Midbrain (tissue), 1 donor: ENCODE results near the gene BAD.

Source experiments
- DNase-seq: peaks from one replicate; lab custom pipeline; 2025; lab: John Stamatoyannopoulos, UW

The BAD gene

DNA sequence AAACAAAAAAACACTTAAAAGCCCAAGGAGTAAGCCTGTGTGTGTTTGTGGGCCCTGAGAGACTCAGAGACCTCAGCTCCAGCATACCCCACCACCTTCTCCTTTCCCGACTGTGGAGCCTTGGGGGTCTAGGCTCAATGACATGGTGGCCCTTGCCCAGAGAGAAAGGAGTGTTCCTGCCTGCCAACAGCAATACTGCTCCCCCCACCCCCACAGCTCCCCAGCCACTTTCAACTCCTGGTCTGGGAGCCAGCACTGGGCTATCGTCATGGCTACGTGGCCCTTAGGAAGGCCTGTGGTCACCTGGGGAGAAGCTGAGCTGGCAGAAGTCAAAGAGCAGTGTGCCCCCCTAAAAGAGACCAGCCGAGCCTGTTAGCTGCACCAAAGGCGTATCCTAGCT is 40.4 kb downstream of the BAD start:
- DNase-seq = no peak

GRCh38 chr11:64243236-64243854 is 41.1 kb downstream of the BAD start:
- no peak for DNase-seq

DNA sequence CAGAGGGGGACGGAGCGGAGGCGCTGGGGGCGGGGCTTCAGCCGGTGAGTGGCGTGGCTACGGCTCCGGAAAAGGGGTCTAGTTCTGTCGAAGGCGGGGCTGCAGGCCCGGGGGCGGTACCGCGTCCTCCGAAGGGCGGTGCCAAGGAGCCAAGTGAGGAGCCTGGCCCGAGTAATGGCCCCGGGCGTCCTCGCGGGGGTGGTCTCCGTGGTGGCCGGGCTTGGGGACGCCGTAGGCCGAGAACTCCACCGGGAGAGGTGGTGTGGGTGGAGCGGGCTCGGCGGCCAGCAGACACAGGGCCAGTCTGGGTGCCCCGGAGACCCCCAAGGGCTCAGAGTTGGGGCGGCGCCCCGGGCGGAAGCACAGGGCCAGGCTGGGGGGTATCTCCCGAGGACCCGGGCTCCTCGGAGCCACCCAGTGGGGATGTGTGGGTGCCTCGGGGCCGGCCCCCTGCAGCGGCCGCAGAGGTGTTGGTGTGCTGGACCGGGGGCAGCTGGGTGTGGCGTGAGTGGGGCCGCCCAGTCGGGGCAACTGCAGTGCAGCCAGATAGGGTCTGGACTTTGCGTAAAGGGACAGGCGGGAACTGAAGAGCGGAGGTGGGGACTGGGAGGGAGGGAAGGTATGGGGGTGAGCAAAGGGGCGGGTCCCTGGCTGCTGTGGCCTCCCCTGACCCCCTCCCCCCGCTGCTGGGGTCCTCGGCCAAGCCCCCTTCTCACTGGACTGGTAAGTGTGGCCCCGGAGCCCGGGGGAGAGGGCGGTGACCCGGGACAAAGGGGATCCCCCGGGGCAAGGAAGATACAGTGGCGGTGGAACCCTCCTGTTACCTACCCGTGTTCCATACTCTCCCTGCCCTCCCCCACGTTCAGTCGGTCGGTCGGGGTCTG is 42.7 kb downstream of the BAD start:
- no peak for DNase-seq

DNA sequence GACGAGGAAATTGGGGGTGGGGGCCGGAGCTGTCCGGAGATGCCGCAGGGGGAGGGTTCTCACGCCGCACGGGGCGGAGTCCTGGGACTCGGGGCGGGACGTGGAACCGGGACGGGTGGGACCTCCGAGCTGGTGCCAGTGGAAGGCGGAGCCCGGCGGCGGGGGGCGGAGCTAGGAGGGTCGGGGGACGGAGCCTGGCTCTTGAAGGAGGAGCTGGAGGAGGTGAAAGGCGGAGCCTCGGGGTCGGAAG is 43.3 kb downstream of the BAD start:
- peak; percentile 99 for DNase-seq

GRCh38 chr11:64240435-64241240 is 43.8 kb downstream of the BAD start, which contains the start of gene FKBP2:
FKBP2 (plus strand) TSS chr11:64241095; CDS start chr11:64242388, 1,293 bp downstream.
- peak; percentile 96 for DNase-seq

DNA sequence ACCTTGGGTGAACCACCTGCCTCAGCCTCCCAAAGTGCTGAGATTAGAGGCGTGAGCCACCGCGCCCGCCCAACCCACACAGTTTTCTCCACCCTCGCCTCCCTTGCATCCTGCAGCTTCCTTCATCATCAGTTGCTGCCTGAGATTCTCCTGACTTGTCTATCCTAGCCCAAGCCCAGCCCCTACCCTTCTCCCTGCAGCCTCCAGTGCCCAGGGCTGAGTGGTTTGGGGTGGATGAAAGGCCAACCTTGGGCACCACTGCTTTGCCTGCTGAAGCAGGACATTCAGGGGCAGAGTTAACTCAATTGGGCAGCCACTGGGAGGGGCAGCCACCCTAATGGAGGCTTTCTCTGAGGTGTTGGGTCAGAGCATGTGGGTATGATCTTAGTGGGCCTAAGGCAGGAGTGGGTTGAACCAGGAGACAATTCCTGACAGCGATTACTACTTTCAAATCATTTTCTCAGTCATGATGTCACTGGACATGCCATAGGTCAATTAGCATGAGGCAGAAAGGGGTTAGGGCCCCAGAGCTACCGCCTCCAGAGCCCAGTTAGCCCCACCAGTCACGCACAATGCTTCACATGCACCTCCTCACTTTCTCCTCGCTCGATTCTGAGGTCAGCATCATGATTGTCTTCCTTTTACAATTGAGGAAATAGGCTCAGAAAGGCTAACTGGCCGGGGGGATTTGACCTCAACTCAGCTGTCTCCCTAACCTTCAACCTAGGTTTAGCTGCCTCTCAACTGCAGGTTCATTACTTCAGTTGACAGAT is 44.6 kb downstream of the BAD start:
- no peak for DNase-seq

GRCh38 chr11:64238999-64239398 is 45.5 kb downstream of the BAD start:
- DNase-seq = no peak

DNA sequence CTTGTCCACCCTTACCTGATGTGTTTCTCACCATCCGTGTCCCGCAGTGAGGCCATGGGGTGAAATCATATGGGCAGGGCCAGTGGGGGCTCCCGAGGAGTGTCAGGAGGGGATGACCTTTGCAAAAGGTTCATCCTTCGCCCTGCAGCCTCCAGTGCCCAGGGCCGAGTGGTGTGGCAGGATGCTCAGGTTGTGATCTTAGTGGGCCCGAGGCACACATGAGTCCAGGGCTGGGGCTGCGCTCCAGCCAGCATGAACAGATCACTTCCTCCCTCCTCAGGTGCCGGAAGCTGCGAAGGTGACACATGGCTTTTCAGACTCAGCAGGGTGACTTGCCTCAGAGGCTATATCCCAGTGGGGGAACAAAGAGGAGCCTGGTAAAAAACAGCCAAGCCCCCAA is 46.4 kb downstream of the BAD start:
- DNase-seq = no peak

- no peak for DNase-seq
Measured at GRCh38 chr11:64237484-64237951, 46.9 kb downstream of the BAD start.

- no peak for DNase-seq
Measured at GRCh38 chr11:64235437-64236161, 48.9 kb downstream of the BAD start.

DNA sequence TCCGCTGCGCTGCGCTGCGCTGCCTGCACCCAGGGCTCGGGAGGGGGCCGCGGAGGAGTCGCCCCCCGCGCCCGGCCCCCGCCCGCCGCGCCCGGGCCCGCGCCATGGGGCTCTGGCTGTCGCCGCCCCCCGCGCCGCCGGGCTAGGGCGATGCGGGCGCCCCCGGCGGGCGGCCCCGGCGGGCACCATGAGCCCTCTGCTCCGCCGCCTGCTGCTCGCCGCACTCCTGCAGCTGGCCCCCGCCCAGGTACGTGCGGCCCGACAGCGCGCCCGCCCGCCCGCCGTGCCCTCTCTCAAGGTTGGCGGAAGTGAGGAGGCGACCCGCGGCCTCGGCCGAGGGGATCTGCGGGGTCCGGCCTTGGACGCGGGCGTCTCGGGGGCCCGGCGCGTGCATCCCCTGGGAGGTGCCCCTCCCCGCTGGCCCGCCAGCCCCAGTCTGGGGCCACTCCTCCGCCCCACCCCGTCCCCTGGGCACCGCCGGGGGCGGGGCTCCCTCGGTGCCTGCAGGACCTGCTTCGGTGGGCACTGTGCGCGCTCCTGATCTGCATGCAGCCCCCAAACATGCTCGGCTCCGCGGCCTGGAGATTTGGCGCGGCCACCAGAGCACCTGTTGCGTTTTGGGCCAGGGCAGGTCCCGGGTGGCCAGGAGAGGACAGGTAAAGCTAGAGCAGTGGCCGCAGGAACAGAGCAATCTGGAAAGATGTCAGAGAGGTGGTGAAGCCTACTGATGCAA is 49.7 kb downstream of the BAD start:
- DNase-seq = no peak

DNA sequence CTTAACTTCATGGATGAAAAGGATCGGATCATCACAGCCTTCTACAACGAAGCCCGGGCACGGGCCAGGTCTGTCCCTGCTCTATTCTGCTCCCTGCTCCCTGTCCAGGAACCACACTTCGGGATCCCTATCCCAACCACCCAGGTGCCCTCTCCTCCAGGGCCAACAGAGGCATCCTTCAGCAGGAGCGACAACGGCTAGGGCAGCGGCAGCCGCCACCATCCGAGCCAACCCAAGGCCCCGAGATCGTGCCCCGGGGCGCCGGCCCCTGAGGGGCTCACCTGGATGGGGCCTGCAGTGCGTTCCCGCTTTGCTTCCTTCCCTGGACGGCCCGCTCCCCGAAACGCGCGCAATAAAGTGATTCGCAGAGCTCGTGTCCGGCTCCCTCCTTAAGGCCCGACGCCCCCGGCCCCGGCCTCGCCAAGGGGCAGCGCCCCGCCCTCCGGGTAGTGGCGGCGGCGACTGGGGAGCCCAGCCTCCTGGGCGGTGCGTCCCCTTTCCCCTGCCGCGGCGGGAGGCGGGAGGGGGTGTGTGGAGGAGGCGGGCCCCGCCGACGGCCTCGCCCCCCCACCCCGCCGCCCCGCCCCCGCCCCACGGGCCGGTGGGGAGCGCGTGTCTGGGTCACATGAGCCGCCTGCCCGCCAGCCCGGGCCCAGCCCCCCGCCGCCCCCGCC is 50.4 kb downstream of the BAD start, which contains the start of gene VEGFB:
Gene VEGFB (plus strand): TSS at position 672 of the 674 bp plus-strand sequence. CDS start 250 bp downstream, outside the sequence.
- peak; percentile 69 for DNase-seq

DNA sequence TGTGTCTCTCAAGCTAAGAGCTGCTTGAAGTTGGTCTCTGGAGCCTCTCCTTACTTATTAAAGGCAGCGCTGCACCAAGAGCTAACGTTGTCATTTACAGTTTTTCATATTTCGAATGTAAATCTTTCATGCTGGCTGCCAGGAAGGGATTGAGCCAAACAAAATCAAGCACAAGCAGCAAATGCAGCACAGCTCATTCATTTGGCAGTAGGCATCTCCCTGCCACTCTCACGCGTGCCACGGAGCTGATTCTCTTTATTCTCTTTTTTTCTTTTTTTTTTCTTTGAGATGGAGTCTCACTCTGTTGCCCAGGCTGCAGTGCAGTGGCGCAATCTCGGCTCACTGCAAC is 51.5 kb downstream of the BAD start:
- no peak for DNase-seq

- DNase-seq = no peak
Measured at GRCh38 chr11:64232182-64232966, 52.1 kb downstream of the BAD start.

DNA sequence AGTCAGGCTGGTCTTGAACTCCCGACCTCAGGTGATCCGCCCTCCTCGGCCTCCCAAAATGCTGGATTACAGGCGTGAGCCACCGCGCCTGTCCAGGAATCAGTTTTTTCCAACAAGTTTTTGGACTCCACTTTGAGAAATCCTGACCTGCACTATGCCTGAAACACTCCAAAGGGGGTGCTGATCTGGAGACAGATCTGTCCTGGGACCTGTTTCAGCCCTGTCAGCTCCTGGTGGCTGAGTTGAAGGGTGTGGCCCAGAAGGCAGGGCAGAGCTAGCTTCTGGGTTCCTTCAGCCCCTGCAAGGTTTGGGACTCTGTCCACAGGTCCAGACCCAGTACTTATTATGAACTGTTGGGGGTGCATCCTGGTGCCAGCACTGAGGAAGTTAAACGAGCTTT is 52.9 kb downstream of the BAD start:
- no peak for DNase-seq

DNA sequence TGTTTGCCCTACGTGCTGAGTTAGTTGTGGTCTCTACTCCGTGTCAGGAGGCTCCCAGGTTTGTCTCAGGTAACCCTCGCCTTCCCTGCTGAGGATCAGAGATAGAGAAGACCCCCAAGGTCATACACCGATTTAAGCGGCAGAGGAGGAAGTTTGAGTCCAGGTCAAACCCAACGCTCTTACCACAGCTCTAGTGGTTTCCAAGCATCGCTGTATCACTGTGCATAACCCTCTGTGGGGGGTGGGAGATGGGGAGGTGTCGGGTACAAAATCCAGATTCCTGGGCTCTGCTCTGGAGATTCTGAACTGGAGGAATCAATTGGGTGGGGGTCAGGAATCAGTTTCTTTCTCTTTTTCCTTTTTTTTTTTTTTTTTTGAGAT is 53.5 kb downstream of the BAD start:
- DNase-seq = no peak

DNA sequence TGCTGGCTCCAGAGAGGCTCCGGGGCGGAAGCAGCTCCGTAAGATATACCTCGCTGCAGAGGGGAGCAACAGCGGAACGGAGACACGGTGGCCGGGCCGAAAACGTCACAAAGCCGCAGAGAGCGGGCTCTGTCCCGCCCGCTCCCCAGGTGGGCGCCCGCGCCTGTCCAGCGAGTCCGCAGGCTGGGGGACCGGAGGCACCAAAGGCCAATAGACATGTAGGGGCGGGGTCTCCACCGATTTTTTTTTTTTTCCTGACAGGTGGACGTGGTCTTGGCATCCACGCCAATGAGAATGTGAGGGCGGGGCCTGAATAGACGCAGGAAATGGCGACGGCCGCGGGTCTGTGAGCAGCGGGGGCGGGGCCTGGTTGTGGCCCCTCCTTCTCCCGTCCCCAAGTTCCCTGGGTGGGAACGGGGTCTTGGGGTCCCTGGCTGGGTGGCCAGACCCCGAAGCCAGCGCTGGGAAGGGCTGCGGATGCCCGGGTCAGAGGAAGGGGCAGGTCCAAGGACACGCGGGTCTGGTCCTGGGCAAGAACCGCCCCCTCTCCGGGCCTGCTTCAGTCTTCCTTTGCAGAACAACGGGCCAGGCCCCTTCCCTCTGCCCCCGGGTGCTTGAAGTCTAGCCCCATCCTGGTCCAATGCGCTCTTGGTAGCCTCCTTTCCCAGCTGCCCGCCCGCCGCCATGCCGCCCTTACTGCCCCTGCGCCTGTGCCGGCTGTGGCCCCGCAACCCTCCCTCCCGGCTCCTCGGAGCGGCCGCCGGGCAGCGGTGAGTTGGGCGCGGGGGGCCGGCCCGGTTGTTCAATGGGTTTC is 54.1 kb downstream of the BAD start, which contains the start of gene DNAJC4:
Gene DNAJC4 (plus strand): TSS at position 378 of the 814 bp plus-strand sequence. CDS start 307 bp downstream, at position 685.
- DNase-seq = peak; percentile 90

DNA sequence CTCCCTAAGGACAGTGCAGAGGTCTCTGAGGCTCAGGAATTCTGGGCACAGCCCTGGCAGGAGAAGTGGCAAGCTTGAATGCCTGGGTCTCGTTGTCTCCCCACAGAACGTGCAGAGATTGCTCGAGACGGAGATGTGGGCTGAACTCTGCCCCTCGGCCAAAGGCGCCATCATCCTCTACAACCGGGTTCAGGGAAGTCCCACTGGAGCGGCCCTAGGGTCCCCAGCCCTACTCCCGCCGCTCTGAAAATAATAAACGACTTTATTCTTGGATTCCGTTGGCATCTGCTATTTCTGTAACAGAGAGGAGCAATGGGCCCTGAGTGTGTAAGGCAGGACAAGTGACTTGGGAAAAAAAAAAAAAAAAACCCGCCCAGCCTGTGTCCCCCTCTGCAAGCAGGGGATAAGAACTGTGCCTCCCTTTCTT is 54.7 kb downstream of the BAD start:
- DNase-seq = no peak
